LNCAP (cell line): ENCODE measurements around the gene TMEM79.

Experiments used
- TF ChIP-seq, protein P1 (sequence below): fragments of 450-650 bp; IDR thresholded peaks from 2 replicates; pipeline ENCODE4 v1.5.1; 2017; ENCODE audit warnings: mild to moderate bottlenecking

Gene TMEM79, protein sequence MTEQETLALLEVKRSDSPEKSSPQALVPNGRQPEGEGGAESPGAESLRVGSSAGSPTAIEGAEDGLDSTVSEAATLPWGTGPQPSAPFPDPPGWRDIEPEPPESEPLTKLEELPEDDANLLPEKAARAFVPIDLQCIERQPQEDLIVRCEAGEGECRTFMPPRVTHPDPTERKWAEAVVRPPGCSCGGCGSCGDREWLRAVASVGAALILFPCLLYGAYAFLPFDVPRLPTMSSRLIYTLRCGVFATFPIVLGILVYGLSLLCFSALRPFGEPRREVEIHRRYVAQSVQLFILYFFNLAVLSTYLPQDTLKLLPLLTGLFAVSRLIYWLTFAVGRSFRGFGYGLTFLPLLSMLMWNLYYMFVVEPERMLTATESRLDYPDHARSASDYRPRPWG

DNA sequence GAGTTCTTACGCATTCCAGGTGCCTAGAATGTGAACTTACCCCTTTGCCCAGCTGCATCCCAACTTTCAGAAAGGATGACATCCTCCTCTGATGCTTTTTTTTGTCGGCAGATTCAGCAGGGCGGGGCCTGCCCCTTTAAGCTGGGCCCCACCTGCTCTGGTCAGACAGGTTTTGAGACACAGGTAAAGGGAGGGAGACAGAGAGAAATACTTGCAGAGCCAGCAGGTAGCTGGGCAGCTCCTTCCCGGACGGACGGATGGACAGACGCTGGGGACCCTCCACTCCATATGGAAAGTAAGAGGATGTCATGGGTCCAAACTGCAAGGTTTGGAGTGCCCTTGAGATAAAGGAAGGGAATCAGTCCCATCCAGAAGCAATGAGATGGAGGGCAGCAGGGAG lies at the start of gene TMEM79:
Gene TMEM79 (plus strand): TSS at position 214 of the 400 bp plus-strand sequence. CDS start 902 bp downstream, outside the sequence.
- TF ChIP-seq, protein P1, sequence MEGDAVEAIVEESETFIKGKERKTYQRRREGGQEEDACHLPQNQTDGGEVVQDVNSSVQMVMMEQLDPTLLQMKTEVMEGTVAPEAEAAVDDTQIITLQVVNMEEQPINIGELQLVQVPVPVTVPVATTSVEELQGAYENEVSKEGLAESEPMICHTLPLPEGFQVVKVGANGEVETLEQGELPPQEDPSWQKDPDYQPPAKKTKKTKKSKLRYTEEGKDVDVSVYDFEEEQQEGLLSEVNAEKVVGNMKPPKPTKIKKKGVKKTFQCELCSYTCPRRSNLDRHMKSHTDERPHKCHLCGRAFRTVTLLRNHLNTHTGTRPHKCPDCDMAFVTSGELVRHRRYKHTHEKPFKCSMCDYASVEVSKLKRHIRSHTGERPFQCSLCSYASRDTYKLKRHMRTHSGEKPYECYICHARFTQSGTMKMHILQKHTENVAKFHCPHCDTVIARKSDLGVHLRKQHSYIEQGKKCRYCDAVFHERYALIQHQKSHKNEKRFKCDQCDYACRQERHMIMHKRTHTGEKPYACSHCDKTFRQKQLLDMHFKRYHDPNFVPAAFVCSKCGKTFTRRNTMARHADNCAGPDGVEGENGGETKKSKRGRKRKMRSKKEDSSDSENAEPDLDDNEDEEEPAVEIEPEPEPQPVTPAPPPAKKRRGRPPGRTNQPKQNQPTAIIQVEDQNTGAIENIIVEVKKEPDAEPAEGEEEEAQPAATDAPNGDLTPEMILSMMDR = no peak

DNA sequence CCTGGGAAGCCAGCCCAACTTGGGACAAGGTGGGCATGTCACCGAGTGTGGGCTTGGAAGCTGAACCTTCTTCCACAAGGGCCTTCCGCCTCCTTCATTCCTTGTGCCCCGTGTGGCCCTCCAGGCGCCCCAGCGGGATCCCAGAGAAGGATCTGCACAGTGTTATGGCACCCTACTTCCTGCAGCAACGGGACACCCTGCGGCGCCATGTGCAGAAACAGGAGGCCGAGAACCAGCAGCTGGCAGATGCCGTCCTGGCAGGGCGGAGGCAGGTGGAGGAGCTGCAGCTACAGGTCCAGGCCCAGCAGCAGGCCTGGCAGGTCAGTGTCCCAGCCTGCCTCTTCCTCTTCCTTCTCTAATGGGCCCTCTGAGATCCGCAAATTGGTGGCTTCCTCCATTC lies 48.0 kb upstream of the TMEM79 start:
- TF ChIP-seq, protein P1 = no peak

DNA sequence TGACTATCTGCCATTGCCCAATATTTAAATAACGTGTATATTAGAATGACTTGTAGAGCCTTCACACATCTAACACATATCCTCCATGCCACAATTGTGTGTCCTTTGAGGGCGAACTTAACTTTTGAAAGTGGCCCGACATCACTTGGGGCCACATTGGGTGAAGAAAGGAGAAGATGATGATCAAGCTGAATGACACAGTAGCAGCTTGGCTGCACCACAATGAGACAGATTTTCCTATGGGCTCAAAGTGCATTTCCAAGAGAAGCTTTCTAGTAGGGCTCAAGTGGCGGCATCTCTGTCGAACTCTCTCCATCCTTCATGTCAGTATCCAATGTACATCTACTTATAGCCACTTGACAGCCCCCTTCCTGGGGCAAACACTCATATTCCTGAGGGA lies 45.9 kb upstream of the TMEM79 start:
- TF ChIP-seq, protein P1 = no peak

DNA sequence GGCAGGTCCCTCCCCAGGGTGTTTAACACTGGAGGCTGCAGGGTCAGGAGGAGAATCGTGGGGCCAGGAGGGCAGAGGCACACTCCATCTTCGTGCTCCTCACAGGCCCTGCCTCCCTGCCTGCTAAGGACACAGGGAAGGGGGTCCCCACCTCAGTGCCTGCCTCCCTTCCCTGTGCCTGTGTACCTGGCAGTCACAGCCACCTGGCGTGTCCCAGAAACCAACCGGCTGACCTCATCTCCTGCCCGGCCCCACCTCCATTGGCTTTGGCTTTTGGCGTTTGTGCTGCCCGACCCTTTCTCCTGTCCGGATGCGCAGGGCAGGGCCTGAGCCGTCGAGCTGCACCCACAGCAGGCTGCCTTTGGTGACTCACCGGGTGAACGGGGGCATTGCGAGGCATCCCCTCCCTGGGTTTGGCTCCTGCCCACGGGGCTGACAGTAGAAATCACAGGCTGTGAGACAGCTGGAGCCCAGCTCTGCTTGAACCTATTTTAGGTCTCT lies 42.8 kb upstream of the TMEM79 start:
- TF ChIP-seq, protein P1 = no peak

DNA sequence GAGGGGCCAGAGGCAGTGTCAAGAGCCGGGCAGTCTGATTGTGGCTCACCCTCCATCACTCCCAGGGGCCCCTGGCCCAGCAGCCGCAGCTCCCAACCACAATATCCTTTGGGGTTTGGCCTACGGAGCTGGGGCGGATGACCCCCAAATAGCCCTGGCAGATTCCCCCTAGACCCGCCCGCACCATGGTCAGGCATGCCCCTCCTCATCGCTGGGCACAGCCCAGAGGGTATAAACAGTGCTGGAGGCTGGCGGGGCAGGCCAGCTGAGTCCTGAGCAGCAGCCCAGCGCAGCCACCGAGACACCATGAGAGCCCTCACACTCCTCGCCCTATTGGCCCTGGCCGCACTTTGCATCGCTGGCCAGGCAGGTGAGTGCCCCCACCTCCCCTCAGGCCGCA lies 42.2 kb upstream of the TMEM79 start, which contains the start of gene BGLAP:
Gene BGLAP (plus strand): TSS at position 259 of the 400 bp plus-strand sequence. CDS start 48 bp downstream, at position 307.
- TF ChIP-seq, protein P1 = no peak

DNA sequence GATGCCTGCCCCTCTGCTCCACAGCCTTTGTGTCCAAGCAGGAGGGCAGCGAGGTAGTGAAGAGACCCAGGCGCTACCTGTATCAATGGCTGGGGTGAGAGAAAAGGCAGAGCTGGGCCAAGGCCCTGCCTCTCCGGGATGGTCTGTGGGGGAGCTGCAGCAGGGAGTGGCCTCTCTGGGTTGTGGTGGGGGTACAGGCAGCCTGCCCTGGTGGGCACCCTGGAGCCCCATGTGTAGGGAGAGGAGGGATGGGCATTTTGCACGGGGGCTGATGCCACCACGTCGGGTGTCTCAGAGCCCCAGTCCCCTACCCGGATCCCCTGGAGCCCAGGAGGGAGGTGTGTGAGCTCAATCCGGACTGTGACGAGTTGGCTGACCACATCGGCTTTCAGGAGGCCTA lies 41.4 kb upstream of the TMEM79 start:
- TF ChIP-seq, protein P1 = no peak

DNA sequence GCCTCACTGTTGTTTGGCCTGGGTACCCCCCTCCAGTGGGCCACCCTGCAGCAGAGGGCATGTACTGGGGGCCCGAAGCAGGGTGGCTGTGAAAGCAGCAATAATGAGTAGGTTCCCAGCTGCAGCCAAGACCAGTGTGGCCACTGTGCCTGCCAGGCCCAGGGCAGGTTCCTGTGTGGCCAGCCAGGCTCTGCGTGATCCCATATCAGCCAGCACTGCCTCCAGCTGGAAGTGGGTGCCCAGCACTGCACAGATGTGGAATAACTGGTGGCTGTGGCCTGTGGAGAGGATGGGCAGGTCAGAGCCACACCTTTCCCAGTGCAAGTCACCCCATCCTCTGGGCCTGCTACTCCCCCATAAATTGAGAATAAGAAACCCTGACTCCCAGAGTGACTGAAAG lies 40.0 kb upstream of the TMEM79 start:
- TF ChIP-seq, protein P1 = no peak
